HCT116 (cell line): ENCODE data around the gene ADARB2.

ENCODE experiments used
- CBX3 ChIP-seq: IDR thresholded peaks from 2 replicates; pipeline ENCODE4 v1.6.1; 2012; ENCODE audit warnings: low read depth
- CEBPB ChIP-seq: IDR thresholded peaks from 2 replicates; pipeline ENCODE4 v1.6.1; 2012; ENCODE audit warnings: low read depth
- ELF1 ChIP-seq: IDR thresholded peaks from 2 replicates; pipeline ENCODE4 v1.6.1; 2012; ENCODE audit warnings: low read depth, borderline replicate concordance
- EZH2 ChIP-seq: fragments of 200-600 bp; sonication (generic); IDR thresholded peaks from 2 replicates; pipeline ENCODE4 v1.6.1; 2017; ENCODE audit warnings: antibody characterized with exemption, mixed run types
- EZH2phosphoT487 ChIP-seq: fragments of 200-600 bp; IDR thresholded peaks from 2 replicates; pipeline ENCODE4 v1.6.1; 2018; ENCODE audit warnings: antibody characterized with exemption, borderline replicate concordance
- FOSL1 ChIP-seq: IDR thresholded peaks from 2 replicates; pipeline ENCODE4 v1.6.1; 2012; ENCODE audit warnings: low read depth
- POLR2A ChIP-seq: IDR thresholded peaks from 2 replicates; pipeline ENCODE4 v1.7.0; 2011; ENCODE audit warnings: borderline replicate concordance; ENCODE audit not compliant: insufficient read depth, insufficient read length; ENCODE audit errors: extremely low read depth
- POLR2AphosphoS5 ChIP-seq: IDR thresholded peaks from 2 replicates; pipeline ENCODE4 v1.6.1; 2011; ENCODE audit warnings: mild to moderate bottlenecking, low read depth, low read length, moderate library complexity
- SP1 ChIP-seq: IDR thresholded peaks from 2 replicates; pipeline ENCODE4 v1.6.1; 2012; ENCODE audit warnings: low read depth
- SRF ChIP-seq: IDR thresholded peaks from 2 replicates; pipeline ENCODE4 v1.6.1; 2012; ENCODE audit warnings: low read depth
- ZNF274 ChIP-seq: fragments of 200-500 bp; sonication (Bioruptor generic); IDR thresholded peaks from 2 replicates; pipeline ENCODE4 v1.6.1; 2014; ENCODE audit warnings: mild to moderate bottlenecking, low read depth, low read length, inconsistent platforms
- TF ChIP-seq, protein P1 (sequence below): IDR thresholded peaks from 2 replicates; pipeline ENCODE4 v1.6.1; 2012
- TF ChIP-seq, protein P2 (sequence below), 3 experiments: fragments of 200-600 bp in 1 of 3; sonication (generic) in 1 of 3; IDR thresholded peaks in 2 of 3; conservative IDR thresholded peaks in 1 of 3; 2 replicates each; pipeline ENCODE4 v1.5.1; 2012 to 2017; ENCODE audit warnings: low read depth in 2 of 3, low read length in 2 of 3, antibody characterized with exemption in 1 of 3, borderline replicate concordance in 1 of 3, control low read depth in 1 of 3, mild to moderate bottlenecking in 1 of 3, mixed read lengths in 1 of 3, mixed run types in 1 of 3, moderate library complexity in 1 of 3; ENCODE audit not compliant: insufficient read depth in 1 of 3
- TF ChIP-seq, protein P3 (sequence below): IDR thresholded peaks from 2 replicates; pipeline ENCODE4 v1.6.1; 2011; ENCODE audit warnings: mild to moderate bottlenecking, low read length, moderate library complexity; ENCODE audit not compliant: insufficient replicate concordance; ENCODE audit errors: extremely low read depth

DNA sequence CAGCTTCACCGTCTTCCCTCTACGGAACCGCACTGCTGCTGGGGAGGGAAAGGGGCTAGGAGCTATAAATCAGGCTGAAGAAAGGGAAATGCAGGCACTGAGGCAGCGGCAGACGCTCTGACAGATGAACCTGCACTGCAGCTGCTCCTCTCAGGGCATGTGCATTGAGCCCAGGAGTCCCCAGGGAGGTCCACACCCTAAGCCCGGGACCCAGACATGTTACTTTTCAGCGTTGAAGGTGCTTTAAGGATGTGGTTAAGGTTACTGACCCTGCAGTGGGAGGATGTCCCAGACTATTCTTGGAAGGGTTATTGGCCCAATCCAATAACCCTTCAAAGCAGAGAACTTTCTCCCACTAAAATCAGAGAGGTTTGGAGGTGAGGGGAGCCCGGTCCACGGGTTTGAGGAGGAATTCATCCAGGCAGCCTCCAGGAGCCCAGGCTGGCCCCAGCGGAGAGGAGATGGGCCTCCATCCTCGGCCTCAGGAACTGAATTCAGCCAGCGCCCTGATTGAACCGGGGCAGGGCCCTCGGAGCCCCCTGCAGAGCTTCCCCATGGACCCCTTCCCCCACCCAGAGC is 75.4 kb downstream of the ADARB2 start:
- TF ChIP-seq EZH2phosphoT487, result no peak
- TF ChIP-seq, protein P1, sequence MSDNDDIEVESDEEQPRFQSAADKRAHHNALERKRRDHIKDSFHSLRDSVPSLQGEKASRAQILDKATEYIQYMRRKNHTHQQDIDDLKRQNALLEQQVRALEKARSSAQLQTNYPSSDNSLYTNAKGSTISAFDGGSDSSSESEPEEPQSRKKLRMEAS, result no peak
- TF ChIP-seq, protein P2, sequence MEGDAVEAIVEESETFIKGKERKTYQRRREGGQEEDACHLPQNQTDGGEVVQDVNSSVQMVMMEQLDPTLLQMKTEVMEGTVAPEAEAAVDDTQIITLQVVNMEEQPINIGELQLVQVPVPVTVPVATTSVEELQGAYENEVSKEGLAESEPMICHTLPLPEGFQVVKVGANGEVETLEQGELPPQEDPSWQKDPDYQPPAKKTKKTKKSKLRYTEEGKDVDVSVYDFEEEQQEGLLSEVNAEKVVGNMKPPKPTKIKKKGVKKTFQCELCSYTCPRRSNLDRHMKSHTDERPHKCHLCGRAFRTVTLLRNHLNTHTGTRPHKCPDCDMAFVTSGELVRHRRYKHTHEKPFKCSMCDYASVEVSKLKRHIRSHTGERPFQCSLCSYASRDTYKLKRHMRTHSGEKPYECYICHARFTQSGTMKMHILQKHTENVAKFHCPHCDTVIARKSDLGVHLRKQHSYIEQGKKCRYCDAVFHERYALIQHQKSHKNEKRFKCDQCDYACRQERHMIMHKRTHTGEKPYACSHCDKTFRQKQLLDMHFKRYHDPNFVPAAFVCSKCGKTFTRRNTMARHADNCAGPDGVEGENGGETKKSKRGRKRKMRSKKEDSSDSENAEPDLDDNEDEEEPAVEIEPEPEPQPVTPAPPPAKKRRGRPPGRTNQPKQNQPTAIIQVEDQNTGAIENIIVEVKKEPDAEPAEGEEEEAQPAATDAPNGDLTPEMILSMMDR (IDR thresholded peaks at IDR 0.05 in 2 of 3, conservative IDR thresholded peaks at IDR 0.05 in 1 of 3; ENCODE audit: borderline replicate concordance in 1 of 3, insufficient read depth in 1 of 3, low read depth in 2 of 3, low read length in 2 of 3), result no peak
- no peak for TF ChIP-seq POLR2A
- TF ChIP-seq, protein P3, sequence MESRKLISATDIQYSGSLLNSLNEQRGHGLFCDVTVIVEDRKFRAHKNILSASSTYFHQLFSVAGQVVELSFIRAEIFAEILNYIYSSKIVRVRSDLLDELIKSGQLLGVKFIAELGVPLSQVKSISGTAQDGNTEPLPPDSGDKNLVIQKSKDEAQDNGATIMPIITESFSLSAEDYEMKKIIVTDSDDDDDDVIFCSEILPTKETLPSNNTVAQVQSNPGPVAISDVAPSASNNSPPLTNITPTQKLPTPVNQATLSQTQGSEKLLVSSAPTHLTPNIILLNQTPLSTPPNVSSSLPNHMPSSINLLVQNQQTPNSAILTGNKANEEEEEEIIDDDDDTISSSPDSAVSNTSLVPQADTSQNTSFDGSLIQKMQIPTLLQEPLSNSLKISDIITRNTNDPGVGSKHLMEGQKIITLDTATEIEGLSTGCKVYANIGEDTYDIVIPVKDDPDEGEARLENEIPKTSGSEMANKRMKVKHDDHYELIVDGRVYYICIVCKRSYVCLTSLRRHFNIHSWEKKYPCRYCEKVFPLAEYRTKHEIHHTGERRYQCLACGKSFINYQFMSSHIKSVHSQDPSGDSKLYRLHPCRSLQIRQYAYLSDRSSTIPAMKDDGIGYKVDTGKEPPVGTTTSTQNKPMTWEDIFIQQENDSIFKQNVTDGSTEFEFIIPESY, result no peak
- no peak for TF ChIP-seq ELF1
- TF ChIP-seq POLR2AphosphoS5, result no peak
- TF ChIP-seq EZH2, result no peak
- no peak for TF ChIP-seq ZNF274
- TF ChIP-seq CEBPB, result no peak
- no peak for TF ChIP-seq CBX3
- TF ChIP-seq SRF, result no peak
- TF ChIP-seq FOSL1, result no peak
- no peak for TF ChIP-seq SP1
